K562 (cell line): ENCODE measurements around the gene PODXL. TPM values are rescaled to one million over a fixed set of nuclear protein-coding genes. Genes with fewer than 3 reads are reported as not detected.

Experiments used
- ADNP ChIP-seq: fragments of 200-800 bp; sonication (Bioruptor generic); IDR thresholded peaks from 2 replicates; pipeline ENCODE4 v1.6.1; 2016; ENCODE audit warnings: missing genetic modification characterization, missing compliant biosample characterization
- BMI1 ChIP-seq: fragments of 150-350 bp; IDR thresholded peaks from 2 replicates; pipeline ENCODE4 v1.6.1; 2014; ENCODE audit warnings: low read length
- CTCF ChIP-seq, 3 experiments: IDR thresholded peaks in 2 of 3; conservative IDR thresholded peaks in 1 of 3; 2 replicates each; pipeline ENCODE4 v1.5.1; 2011 to 2012; ENCODE audit warnings: low read length in 3 of 3, mild to moderate bottlenecking in 3 of 3, control low read depth in 2 of 3, improper control_type of control experiment in 1 of 3, inconsistent platforms in 1 of 3, low read depth in 1 of 3, mixed read lengths in 1 of 3, moderate library complexity in 1 of 3; ENCODE audit not compliant: insufficient read depth in 2 of 3
- DMBX1 ChIP-seq: fragments of 250-450 bp; sonication (Bioruptor Pico); IDR thresholded peaks from 2 replicates; pipeline ENCODE4 v1.8.0; 2022; ENCODE audit warnings: inconsistent platforms, mild to moderate bottlenecking, moderate library complexity, borderline replicate concordance
- ESRRB ChIP-seq: fragments of 250-450 bp; sonication (Bioruptor Pico); IDR thresholded peaks from 2 replicates; pipeline ENCODE4 v1.5.0; 2020; ENCODE audit warnings: mild to moderate bottlenecking, moderate library complexity, borderline replicate concordance
- EWSR1 ChIP-seq: fragments of 450-650 bp; IDR thresholded peaks from 2 replicates; pipeline ENCODE4 v1.6.1; 2018; ENCODE audit warnings: borderline replicate concordance, mild to moderate bottlenecking, low read depth, moderate library complexity; ENCODE audit not compliant: partially characterized antibody
- GTF2E2 ChIP-seq: fragments of 200-800 bp; sonication (Bioruptor generic); IDR thresholded peaks from 2 replicates; pipeline ENCODE4 v1.6.1; 2016; ENCODE audit warnings: missing genetic modification characterization, missing compliant biosample characterization
- HDAC2 ChIP-seq: fragments of 450-650 bp; IDR thresholded peaks from 2 replicates; pipeline ENCODE4 v1.6.1; 2016; ENCODE audit warnings: mild to moderate bottlenecking
- HOXB6 ChIP-seq: fragments of 250-450 bp; sonication (Bioruptor Pico); IDR thresholded peaks from 2 replicates; pipeline ENCODE4 v1.5.1; 2022; ENCODE audit warnings: mild to moderate bottlenecking, borderline replicate concordance
- ID3 ChIP-seq, 2 experiments: fragments of 250-450 bp in 1 of 2; fragments of 450-650 bp in 1 of 2; sonication (Bioruptor Pico) in 1 of 2; IDR thresholded peaks; 2 replicates each; pipeline versions ENCODE4 v1.6.1 to v1.8.0; 2016 to 2021; ENCODE audit warnings: mild to moderate bottlenecking in 2 of 2, moderate library complexity in 2 of 2, missing compliant biosample characterization in 1 of 2, missing genetic modification characterization in 1 of 2
- MED1 ChIP-seq: sonication (generic); formaldehyde crosslinking; IDR thresholded peaks from 2 replicates; pipeline ENCODE4 v1.8.1; 2023; ENCODE audit warnings: missing genetic modification reagents, borderline replicate concordance
- MTA2 ChIP-seq: fragments of 450-650 bp; IDR thresholded peaks from 2 replicates; pipeline ENCODE4 v1.6.1; 2016; ENCODE audit warnings: low read depth
- NELFE ChIP-seq: IDR thresholded peaks from 2 replicates; pipeline ENCODE4 v1.6.1; 2011; ENCODE audit warnings: mild to moderate bottlenecking; ENCODE audit not compliant: insufficient read depth, insufficient read length
- NFYB ChIP-seq: IDR thresholded peaks from 2 replicates; pipeline ENCODE4 v1.6.1; 2011; ENCODE audit warnings: mild to moderate bottlenecking, moderate library complexity; ENCODE audit not compliant: insufficient read length; ENCODE audit errors: extremely low read depth
- NR2F6 ChIP-seq: fragments of 450-650 bp; formaldehyde crosslinking; IDR thresholded peaks from 2 replicates; pipeline ENCODE4 v1.4.0; 2020; ENCODE audit warnings: mild to moderate bottlenecking
- POLR2G ChIP-seq: fragments of 200-400 bp; formaldehyde crosslinking; IDR thresholded peaks from 2 replicates; pipeline ENCODE4 v1.6.1; 2017; ENCODE audit warnings: low read depth, mild to moderate bottlenecking, antibody characterized with exemption, low read length, moderate library complexity
- RHOXF2B ChIP-seq: fragments of 250-450 bp; sonication (Bioruptor Pico); conservative IDR thresholded peaks from 2 replicates; pipeline ENCODE4 v1.5.1; 2021
- SRSF7 ChIP-seq: fragments of 200-400 bp; formaldehyde crosslinking; optimal IDR thresholded peaks from 2 replicates; pipeline ENCODE3; 2017; ENCODE audit warnings: mild to moderate bottlenecking, low read depth, low read length
- SRSF9 ChIP-seq: fragments of 200-400 bp; formaldehyde crosslinking; IDR thresholded peaks from 2 replicates; pipeline ENCODE4 v1.6.1; 2017; ENCODE audit warnings: low read depth, low read length, borderline replicate concordance
- TCF7 ChIP-seq: sonication (generic); IDR thresholded peaks from 2 replicates; pipeline ENCODE4 v1.6.1; 2016; ENCODE audit warnings: antibody characterized with exemption, borderline replicate concordance
- TCFL5 ChIP-seq: fragments of 250-450 bp; sonication (Bioruptor Pico); conservative IDR thresholded peaks from 2 replicates; pipeline ENCODE4 v1.6.1; 2021; ENCODE audit warnings: mild to moderate bottlenecking, moderate library complexity, matching md5 sums
- ZBED1 ChIP-seq: IDR thresholded peaks from 2 replicates; pipeline ENCODE4 v1.6.1; 2014
- ZHX1 ChIP-seq: fragments of 150-350 bp; conservative IDR thresholded peaks from 2 replicates; pipeline ENCODE4 v1.6.1; 2014; ENCODE audit warnings: low read length
- polyA plus RNA-seq, 8 experiments: library from polyadenylated mRNA; depleted of rRNA in 4 of 8; stranded (reverse) in 5 of 8; unstranded in 3 of 8; fragments of >200 nt; fragmentation: Nextera tagmentation in 2 of 8; fragmentation: Illumina TruSeq in 1 of 8; extraction: Ambion mirVana in 2 of 8; extraction: Trizol in 1 of 8; gene quantifications; 2 replicates each; pipeline versions ENCODE4 v1.2.1 to v1.2.3, GENCODE V29; 2011 to 2014; ENCODE audit warnings: inconsistent platforms in 1 of 8, missing spikeins in 1 of 8
- total RNA-seq, 7 experiments: library from RNA; depleted of rRNA in 6 of 7; stranded (reverse); fragments of >200 nt in 6 of 7; fragmentation: Illumina TruSeq in 2 of 7; extraction: Trizol in 2 of 7; gene quantifications; 2 replicates each; pipeline versions ENCODE4 v1.2.1 to v1.2.3, GENCODE V29; 2011 to 2021; ENCODE audit warnings: low replicate concordance in 1 of 7

The PODXL gene
- total and polyA plus RNA-seq, 9 of the 15 experiments (the other 6 are each of a cell fraction or from before 2014, with no cell fraction given): 0.01 to 0.73 (median 0.07) TPM

- TF ChIP-seq GTF2E2: no peak
- TF ChIP-seq ESRRB (CRISPR knock-in tag): no peak
- no peak for TF ChIP-seq SRSF9
- no peak for TF ChIP-seq BMI1
- no peak for TF ChIP-seq ZBED1
- no peak for TF ChIP-seq NELFE
- TF ChIP-seq POLR2G: no peak
- TF ChIP-seq TCF7: no peak
- no peak for TF ChIP-seq TCFL5 (CRISPR knock-in tag)
- TF ChIP-seq ZHX1: no peak
- no peak for TF ChIP-seq SRSF7
- no peak for TF ChIP-seq ID3 (CRISPR knock-in tag; IDR thresholded peaks at IDR 0.05)
- 0 out of 2 replicates have a peak, but pooled peaks have one; percentile 37 for TF ChIP-seq ID3 (tag; IDR thresholded peaks at IDR 0.05)
- TF ChIP-seq DMBX1 (CRISPR knock-in tag): no peak
- no peak for TF ChIP-seq ADNP (tag)
- TF ChIP-seq NR2F6: no peak
- TF ChIP-seq MED1 (CRISPR knock-in tag): no peak
- TF ChIP-seq MTA2: no peak
- TF ChIP-seq HOXB6 (CRISPR knock-in tag): no peak
- TF ChIP-seq EWSR1: no peak
- TF ChIP-seq NFYB: no peak
- no peak for TF ChIP-seq RHOXF2B (CRISPR knock-in tag)
- peak; percentile 96 to 99 (median 98) for TF ChIP-seq CTCF (IDR thresholded peaks at IDR 0.05 in 2 of 3, conservative IDR thresholded peaks at IDR 0.05 in 1 of 3; ENCODE audit: insufficient read depth in 2 of 3, low read depth in 1 of 3, low read length in 3 of 3)
- TF ChIP-seq HDAC2: no peak
These were observed 43.0 kb downstream of the PODXL start (continued) for GRCh38 chr7:131513245-131514061.
